HK-2 (cell line): Measurements from ENCODE around the gene MYO1C.
A peak's percentile ranks its signal among the peaks of the same experiment; 100 is the strongest.
"Not testable (repeated sequence)": the region's sequence is repeated elsewhere in the genome, so short reads cannot be mapped to it uniquely, and the experiment has no call there.

Experiments
- DNase-seq: peaks from one replicate; pipeline ENCODE4 v3.0.0-alpha.2; 2018; ENCODE audit not compliant: unreplicated experiment

MYO1C gene

DNA sequence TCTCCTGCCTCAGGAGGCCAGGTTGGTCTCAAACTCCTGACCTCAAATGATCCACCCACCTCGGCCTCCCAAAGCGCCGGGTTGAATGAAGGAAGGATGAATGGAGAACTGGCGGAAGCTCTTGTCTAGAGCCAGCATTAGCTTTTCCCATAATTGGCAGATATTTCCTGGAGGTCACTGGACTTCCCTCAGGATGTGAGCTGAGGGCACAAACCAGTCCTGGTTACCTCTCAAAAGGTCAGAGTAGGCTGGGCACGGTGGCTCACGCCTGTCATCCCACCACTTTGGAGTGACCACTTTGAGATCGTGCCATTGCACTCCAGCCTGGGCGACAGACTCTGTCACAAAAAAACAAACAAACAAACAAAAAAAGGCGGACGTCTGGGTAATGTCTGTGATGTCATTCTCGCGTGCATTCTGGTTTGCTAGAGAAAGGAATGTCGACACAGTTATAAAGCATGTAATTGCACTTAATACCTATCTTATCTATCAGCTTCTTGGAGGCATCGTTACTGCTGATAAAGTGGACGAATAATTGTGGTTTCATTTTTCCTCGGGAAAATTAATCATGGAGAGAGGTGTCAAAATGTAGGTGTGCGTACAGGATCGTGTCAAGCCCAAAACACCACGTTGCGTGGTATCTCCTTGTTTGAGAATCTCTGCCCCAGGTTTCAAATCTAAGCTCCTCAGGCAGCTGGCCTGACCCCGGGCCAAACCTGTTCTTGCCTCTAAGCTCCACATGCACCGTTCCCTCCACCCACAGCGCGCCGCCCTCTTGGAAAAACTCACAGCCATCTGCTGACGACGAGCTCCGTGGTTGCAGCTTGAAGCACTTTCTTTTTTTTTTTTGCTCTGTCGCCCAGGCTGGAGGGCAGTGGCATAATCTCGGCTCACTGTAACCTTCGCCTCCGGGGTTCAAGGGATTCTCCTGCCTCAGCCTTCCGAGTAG, 30.0 kb downstream of the MYO1C start:
- no peak for DNase-seq

DNA sequence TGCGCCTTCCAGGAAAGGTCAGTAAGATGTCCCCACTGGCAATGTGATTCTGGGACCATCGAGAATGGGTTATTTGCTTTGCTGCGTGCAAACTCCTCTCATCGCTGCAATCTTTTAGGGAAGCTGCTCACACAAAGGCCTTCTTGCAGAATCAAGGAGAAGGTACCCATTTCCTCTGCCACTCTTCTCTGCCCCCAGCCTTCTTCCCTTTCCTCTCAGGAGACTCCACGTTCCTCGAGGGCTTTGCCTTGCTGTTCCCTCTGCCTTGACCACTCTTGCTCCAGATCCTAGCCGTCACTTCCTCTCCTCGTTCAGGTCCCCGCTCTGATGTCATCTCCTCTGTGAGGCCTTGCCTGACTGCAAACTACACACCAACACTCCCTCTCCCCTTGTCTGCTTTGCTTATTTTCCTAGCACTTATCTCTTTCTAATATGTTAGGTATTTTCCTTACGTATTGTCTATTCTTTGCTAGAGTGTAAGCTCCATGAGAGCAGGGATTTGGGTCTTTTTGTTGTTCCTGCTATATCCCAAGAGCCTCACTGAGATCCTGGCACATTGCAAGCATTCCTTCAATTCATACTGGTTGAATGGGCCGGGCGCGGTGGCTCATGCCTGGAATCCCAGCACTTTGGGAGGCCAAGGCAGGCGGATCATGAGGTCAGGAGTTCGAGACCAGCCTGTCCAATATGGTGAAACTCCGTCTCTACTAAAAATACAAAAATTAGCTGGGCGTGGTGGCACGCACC, 31.1 kb downstream of the MYO1C start:
- no peak for DNase-seq

GRCh38 chr17:1460233-1460632, 32.3 kb downstream of the MYO1C start:
- peak; percentile 71 for DNase-seq

- peak; percentile 98 for DNase-seq
Measured at GRCh38 chr17:1455797-1456599, 36.5 kb downstream of the MYO1C start, which contains the start of gene CRK. Gene CRK (minus strand): TSS chr17:1456232. CDS start chr17:1456117, 115 bp downstream.

- DNase-seq, result peak; percentile 65
Measured at GRCh38 chr17:1455291-1455796, 37.1 kb downstream of the MYO1C start.

DNA sequence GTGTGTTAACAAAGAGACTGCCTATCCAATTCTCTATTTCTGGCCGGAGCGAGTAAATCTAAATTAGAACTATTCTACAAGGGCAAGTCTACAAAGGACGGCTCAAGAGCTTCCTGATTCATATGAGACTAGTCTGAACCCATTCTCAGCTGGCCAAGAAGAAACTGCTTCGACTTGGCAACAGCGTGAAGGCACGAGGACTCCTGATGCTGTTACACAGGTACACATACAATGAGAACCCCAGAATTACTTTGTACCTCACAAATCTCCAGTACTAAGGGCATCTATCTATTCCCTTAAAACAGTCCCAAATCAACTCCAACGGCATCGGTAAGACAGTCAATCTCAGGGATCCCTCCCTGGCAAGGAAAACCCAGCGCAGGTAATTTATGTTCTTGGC, 37.9 kb downstream of the MYO1C start:
- DNase-seq, result no peak

DNA sequence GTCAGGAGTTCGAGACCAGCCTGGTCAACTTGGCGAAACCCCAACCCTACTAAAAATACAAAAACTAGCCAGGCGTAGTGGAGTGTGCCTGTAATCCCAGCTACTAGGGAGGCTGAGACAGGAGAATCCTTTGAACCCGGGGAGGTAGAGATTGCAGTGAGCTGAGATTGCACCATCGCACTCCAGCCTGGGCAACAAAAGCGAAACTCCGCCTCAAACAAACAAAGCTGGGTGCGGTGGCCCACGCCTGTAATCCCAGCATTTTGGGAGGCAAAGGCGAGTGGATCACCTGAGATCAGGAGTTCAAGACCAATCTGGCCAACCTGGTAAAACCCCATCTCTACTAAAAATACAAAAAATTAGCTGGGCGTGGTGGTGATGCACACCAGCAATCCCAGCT, 38.8 kb downstream of the MYO1C start:
- DNase-seq, result not testable (repeated sequence)

GRCh38 chr17:1452836-1453235, 39.6 kb downstream of the MYO1C start:
- DNase-seq, result no peak

GRCh38 chr17:1450261-1450660, 42.2 kb downstream of the MYO1C start:
- DNase-seq, result not testable (repeated sequence)

DNA sequence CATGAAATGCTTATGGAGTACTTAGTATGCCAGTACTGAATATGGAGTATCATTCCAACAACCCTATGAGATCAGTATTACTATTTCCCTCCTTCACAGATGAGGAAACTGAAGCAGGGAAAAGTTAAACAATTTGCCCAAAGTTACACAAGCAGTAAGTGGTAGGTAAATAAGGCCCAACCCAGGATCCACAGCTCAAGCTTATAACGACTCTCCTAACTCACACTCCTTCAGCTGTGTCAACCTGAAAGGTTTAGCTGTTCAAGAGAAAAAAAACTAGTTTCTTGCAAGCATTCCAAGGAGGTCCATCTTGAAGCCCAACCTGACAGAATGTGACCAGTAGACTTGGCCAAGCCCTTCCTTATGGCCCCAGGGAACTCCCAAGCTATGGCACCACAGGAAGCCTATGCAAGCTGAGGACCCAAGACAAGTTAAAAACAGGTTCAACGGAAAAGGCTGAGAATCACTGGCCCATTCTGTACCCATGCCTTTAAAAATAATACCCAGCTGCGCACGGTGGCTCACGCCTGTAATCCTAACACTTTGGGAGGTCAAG, 43.0 kb downstream of the MYO1C start:
- no peak for DNase-seq

GRCh38 chr17:1447052-1447451, 45.4 kb downstream of the MYO1C start:
- DNase-seq, result no peak

GRCh38 chr17:1446201-1446600, 46.3 kb downstream of the MYO1C start:
- no peak for DNase-seq

DNA sequence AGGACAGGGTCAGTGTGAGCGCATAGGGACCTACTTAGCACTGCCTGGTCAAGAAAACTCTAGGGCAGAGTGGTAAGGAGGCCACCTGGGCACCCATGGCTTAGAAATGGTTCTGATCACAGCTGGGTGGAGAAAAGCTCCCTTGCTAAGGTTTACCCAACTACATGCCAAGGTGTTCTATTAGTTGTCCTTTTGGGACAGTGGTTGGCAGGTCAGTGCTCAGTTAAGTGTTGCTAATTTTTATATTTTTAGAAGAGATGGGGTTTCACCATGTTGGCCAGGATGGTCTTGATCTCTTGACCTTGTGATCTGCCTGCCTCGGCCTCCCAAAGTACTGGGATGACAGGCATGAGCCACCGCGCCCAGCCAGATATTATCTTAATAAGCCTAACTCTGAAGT, 46.8 kb downstream of the MYO1C start:
- DNase-seq, result not testable (repeated sequence)

- DNase-seq, result not testable (repeated sequence)
Measured at GRCh38 chr17:1442721-1443120, 49.8 kb downstream of the MYO1C start.

DNA sequence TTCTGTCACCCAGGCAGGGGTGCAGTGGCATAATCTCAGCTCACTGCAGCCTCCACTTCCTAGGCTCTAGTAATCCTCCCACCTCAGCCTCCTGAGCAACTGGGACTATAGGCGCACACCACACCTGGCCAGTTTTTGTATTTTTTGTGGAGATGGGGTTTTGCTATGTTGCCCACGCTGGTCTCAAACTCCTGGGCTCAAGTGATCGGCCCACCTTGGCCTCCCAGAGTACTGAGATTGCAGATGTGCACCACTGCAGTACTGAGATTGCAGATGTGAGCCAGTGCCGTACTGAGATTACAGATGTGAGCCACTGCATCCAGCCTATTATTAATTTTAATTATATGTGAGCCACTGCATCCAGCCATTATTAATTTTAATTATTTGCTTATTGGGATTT, 50.3 kb downstream of the MYO1C start:
- no peak for DNase-seq

DNA sequence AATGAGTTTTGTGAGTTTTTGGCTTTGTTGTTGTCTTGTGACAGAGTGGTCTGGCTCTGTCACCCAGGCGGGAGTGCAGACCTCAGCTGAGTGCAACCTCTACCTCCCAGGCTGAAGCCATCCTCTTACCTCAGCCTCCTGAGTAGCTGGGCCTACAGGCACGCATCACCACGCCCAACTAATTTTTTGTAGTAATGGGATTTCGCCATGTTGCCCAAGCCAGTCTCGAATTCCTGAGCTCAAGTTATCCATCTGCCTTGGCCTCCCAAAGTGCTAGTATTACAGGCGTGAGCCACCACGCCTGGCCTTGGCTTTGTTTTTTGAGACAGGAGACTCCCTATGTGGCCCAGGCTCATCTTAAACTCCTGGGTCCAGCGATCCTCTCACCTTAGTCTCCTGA, 51.6 kb downstream of the MYO1C start:
- DNase-seq, result no peak

GRCh38 chr17:1438593-1439083, 53.8 kb downstream of the MYO1C start:
- DNase-seq, result peak; percentile 32

DNA sequence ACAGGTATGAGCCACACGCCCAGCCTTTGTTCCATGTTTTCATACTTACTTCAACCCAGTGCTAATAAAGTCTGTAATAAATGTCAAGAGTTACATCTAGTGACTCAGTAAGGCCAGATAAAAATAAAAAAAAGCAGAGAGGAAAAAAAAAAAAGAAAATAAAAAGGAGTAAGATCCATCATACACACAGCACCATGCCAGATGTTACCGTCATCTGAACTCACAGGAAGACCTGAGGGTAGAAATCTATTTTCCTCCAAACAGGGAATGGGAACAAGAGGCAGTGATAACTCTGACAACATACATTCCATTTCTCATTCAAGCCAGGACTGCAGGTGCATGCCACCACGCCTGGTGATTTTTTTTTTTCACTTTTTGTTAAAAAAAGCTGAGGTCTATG, 57.2 kb downstream of the MYO1C start:
- DNase-seq, result no peak

GRCh38 chr17:1434150-1434549, 58.3 kb downstream of the MYO1C start:
- no peak for DNase-seq

DNA sequence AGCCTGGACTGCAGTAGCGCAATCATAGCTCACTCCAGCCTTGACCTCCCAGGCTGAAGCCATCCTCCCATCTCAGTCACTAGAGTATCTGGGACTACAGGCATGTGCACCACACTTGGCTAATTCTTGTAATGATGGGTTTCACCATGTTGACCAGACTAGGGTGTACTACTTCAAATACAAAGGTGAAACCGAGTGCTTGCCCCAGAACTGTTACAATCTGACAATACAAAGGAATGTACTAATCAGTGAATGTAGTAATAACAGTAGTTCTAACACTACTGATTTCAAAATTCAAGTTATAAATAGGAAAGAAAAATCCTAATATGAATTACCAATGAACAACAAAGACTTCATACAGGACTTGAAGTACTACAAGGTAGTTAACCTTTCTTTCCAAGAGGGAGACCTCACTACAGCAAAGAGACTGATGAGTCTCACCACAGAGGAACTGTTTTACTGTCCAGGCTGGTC, 60.8 kb downstream of the MYO1C start:
- DNase-seq, result no peak
